Sigmoid colon (tissue), 7 donors: ENCODE data around the gene SYT13. TPM values are rescaled to one million over a fixed set of nuclear protein-coding genes. Genes with fewer than 3 reads are reported as not detected.

Experiments used
- DNase-seq: peaks from one replicate; pipeline ENCODE4 v3.0.0-alpha.2; 2019
- H3K27ac ChIP-seq, 4 donors: fragments of 200-600 bp; sonication (generic); one replicate each; pipeline ENCODE4 v1.5.1; 2016 to 2019; ENCODE audit warnings: mild to moderate bottlenecking in 1 of 4
- H3K27me3 ChIP-seq, 3 donors: fragments of 200-600 bp; sonication (generic); one replicate each; pipeline ENCODE4 v1.5.1; 2019; ENCODE audit warnings: mild to moderate bottlenecking in 1 of 3
- H3K36me3 ChIP-seq, 4 donors: fragments of 200-600 bp; sonication (generic); one replicate each; pipeline ENCODE4 v1.5.1; 2016 to 2019
- H3K4me1 ChIP-seq, 4 donors: fragments of 200-600 bp; sonication (generic); one replicate each; pipeline ENCODE4 v1.5.1; 2017 to 2019
- H3K4me3 ChIP-seq, 4 donors: fragments of 200-600 bp; sonication (generic); one replicate each; pipeline ENCODE4 v1.5.1; 2017 to 2019; ENCODE audit warnings: mild to moderate bottlenecking in 2 of 4, moderate library complexity in 1 of 4
- H3K9me3 ChIP-seq, 4 donors: fragments of 200-600 bp in 3 of 4; sonication (generic) in 3 of 4; one replicate each; pipeline versions ENCODE4 v1.5.1 to v1.6.1; 2013 to 2019
- CTCF ChIP-seq, 4 experiments: fragments of 450-650 bp in 3 of 4; fragments of 200-600 bp in 1 of 4; IDR thresholded peaks; one replicate each; pipeline ENCODE4 v1.5.1; 2016 to 2019; ENCODE audit warnings: antibody characterized with exemption in 4 of 4, mild to moderate bottlenecking in 3 of 4, moderate library complexity in 2 of 4
- EP300 ChIP-seq, 4 donors: sonication (generic); formaldehyde crosslinking; IDR thresholded peaks; one replicate each; pipeline ENCODE4 v1.6.1; 2017; ENCODE audit warnings: antibody characterized with exemption in 4 of 4
- POLR2A ChIP-seq, 2 donors: fragments of 450-650 bp; IDR thresholded peaks; one replicate each; pipeline ENCODE4 v1.6.1; 2016; ENCODE audit warnings: antibody characterized with exemption in 2 of 2, mild to moderate bottlenecking in 2 of 2, moderate library complexity in 2 of 2
- POLR2AphosphoS5 ChIP-seq, 4 donors: sonication (generic); formaldehyde crosslinking; IDR thresholded peaks; one replicate each; pipeline ENCODE4 v1.6.1; 2017; ENCODE audit warnings: antibody characterized with exemption in 4 of 4
- WGBS, 2 donors: extraction: QIAGEN DNeasy Blood & Tissue Kit; methylation state at CpG; one replicate each; pipeline ENCODE4 v1.1.7; 2013; 5-methylcytosine and 5-hydroxymethylcytosine counted together
- intact Hi-C: fragments of 100-400 bp; cut with DNase I; formaldehyde crosslinking; loops from one replicate; pipeline ENCODE4 v1.15.1; 2023
- polyA plus RNA-seq, 3 donors: library from polyadenylated mRNA; stranded (reverse); fragments of 200-250 nt; gene quantifications; one replicate each; pipeline ENCODE4 v1.2.3, GENCODE V29; 2013
- total RNA-seq, 4 donors: library from RNA; depleted of rRNA; stranded (reverse); fragments of >200 nt; gene quantifications; one replicate each; pipeline ENCODE4 v1.1.0, GENCODE V29; 2016
- donor health status: healthy with polysubstance abuse.
- donor health status: Bipolar disorder and iron deficiency.
- donor health status: healthy.

The SYT13 gene
- total and polyA plus RNA-seq, 7 donors: 2.0 to 8.1 (median 3.9) TPM

GRCh38 chr11:45254070-45254469, 32.1 kb downstream of the SYT13 start:
- Histone ChIP-seq H3K4me3 (no peak overlapping the region), H3K27ac (no peak overlapping the region), H3K27me3 (peaks cover 0 to 2% (median 0%) of the 10 kb centered on the region in 3 donors), H3K4me1 (no peaks in the 10 kb centered on the region), H3K9me3 (no peaks in the 10 kb centered on the region), H3K36me3 (no peaks in the 10 kb centered on the region)
- DNase-seq: no peak
- intact Hi-C loops: no loop called here
- no peak for TF ChIP-seq CTCF (IDR thresholded peaks at IDR 0.05)
- TF ChIP-seq POLR2AphosphoS5 (IDR thresholded peaks at IDR 0.05): no peak
- TF ChIP-seq EP300 (IDR thresholded peaks at IDR 0.05): no peak
- no peak for TF ChIP-seq POLR2A (IDR thresholded peaks at IDR 0.05)
- WGBS, 2 donors: 82 to 85% methylated on average over 4 of the region's 4 CpGs

GRCh38 chr11:45253640-45254039, 32.5 kb downstream of the SYT13 start:
- TF ChIP-seq CTCF (IDR thresholded peaks at IDR 0.05) (no peak), POLR2AphosphoS5 (IDR thresholded peaks at IDR 0.05) (no peak), POLR2A (IDR thresholded peaks at IDR 0.05) (no peak), EP300 (IDR thresholded peaks at IDR 0.05) (no peak)
- no peaks in the 10 kb centered on the region for H3K4me1 ChIP-seq
- DNase-seq: no peak
- no peak overlapping the region for H3K27ac ChIP-seq
- H3K9me3 ChIP-seq: no peaks in the 10 kb centered on the region
- no peak overlapping the region for H3K4me3 ChIP-seq
- WGBS, 2 donors: 89 to 91% methylated on average over 9 of the region's 9 CpGs
- no peaks in the 10 kb centered on the region for H3K27me3 ChIP-seq
- H3K36me3 ChIP-seq: no peaks in the 10 kb centered on the region
- intact Hi-C loops: no loop called here

GRCh38 chr11:45252877-45253276, 33.3 kb downstream of the SYT13 start:
- TF ChIP-seq POLR2AphosphoS5 (IDR thresholded peaks at IDR 0.05) (no peak), POLR2A (IDR thresholded peaks at IDR 0.05) (no peak), CTCF (IDR thresholded peaks at IDR 0.05) (no peak), EP300 (IDR thresholded peaks at IDR 0.05) (no peak)
- Histone ChIP-seq H3K9me3 (no peaks in the 10 kb centered on the region), H3K27me3 (no peaks in the 10 kb centered on the region), H3K27ac (no peak overlapping the region), H3K4me3 (no peak overlapping the region), H3K4me1 (no peaks in the 10 kb centered on the region), H3K36me3 (no peaks in the 10 kb centered on the region)
- DNase-seq: no peak
- intact Hi-C loops: no loop called here
- 45 to 72% methylated on average over 3 of the region's 3 CpGs for WGBS, 2 donors

GRCh38 chr11:45252134-45252856, 33.8 kb downstream of the SYT13 start:
- Histone ChIP-seq H3K36me3 (no peaks in the 10 kb centered on the region), H3K27ac (no peak overlapping the region), H3K4me1 (no peaks in the 10 kb centered on the region), H3K9me3 (no peaks in the 10 kb centered on the region), H3K4me3 (no peak overlapping the region), H3K27me3 (no peaks in the 10 kb centered on the region)
- intact Hi-C loops: no loop called here
- WGBS, 2 donors: 32 to 53% methylated on average over 22 of the region's 22 CpGs
- no peak for DNase-seq
- TF ChIP-seq POLR2A (IDR thresholded peaks at IDR 0.05): no peak
- TF ChIP-seq CTCF (IDR thresholded peaks at IDR 0.05): peak in 2 of 4 experiments; percentile 44 to 59
